Measurements from ENCODE around the gene BCLAF1. TPM values are rescaled to one million over a fixed set of nuclear protein-coding genes. Genes with fewer than 3 reads are reported as not detected.

The BCLAF1 gene
- total RNA-seq, 1 experiment from 2014 or later, result 159 TPM

- ChIA-PET CTCF (no interaction called here), RAD21 (ENCODE audit: low non-redundant PET in 1 of 2, low total read pairs in 2 of 2, uncharacterized antibody in 2 of 2, unreplicated experiment in 2 of 2) (no interaction called here), POLR2A (no interaction called here)
- H3K4me2 ChIP-seq (ENCODE audit: low read length), result no peak overlapping the region
- no peak overlapping the region for H3K9ac ChIP-seq (ENCODE audit: low read length)
- intact Hi-C loops (cut with micrococcal nuclease), result no loop called here
- H4K20me1 ChIP-seq (ENCODE audit: insufficient read depth), result no peaks in the 10 kb centered on the region
- H3K4me3 ChIP-seq (replicated peaks in 1 of 2; ENCODE audit: low read depth in 1 of 2, low read length in 2 of 2), result no peak overlapping the region
- no peak for TF ChIP-seq POLR2A (IDR thresholded peaks at IDR 0.05; ENCODE audit: borderline replicate concordance, extremely low read depth, insufficient read depth, insufficient read length)
- TF ChIP-seq REST (IDR thresholded peaks at IDR 0.05; ENCODE audit: low read depth), result no peak
- no peak for TF ChIP-seq ATF3 (IDR thresholded peaks at IDR 0.05)
- TF ChIP-seq EZH2 (IDR thresholded peaks at IDR 0.05), result no peak
- TF ChIP-seq CEBPB (IDR thresholded peaks at IDR 0.05; ENCODE audit: low read depth), result no peak
- TF ChIP-seq CBX3 (IDR thresholded peaks at IDR 0.05; ENCODE audit: low read depth), result no peak
- no peak for TF ChIP-seq POLR2AphosphoS5 (IDR thresholded peaks at IDR 0.05; ENCODE audit: low read depth, low read length)
- TF ChIP-seq MAX (IDR thresholded peaks at IDR 0.05), result no peak
- no peak for TF ChIP-seq CTCF (IDR thresholded peaks at IDR 0.05 in 2 of 3, conservative IDR thresholded peaks at IDR 0.05 in 1 of 3; ENCODE audit: borderline replicate concordance in 1 of 3, insufficient read depth in 1 of 3, low read depth in 2 of 3, low read length in 2 of 3)
- no peaks in the 10 kb centered on the region for H3K9me2 ChIP-seq (ENCODE audit: insufficient read depth)
- no peak overlapping the region for H3K27ac ChIP-seq (ENCODE audit: low read depth, low read length)
- ATAC-seq (no peak), DNase-seq (ENCODE audit: low read depth, low spot score) (no peak)
- BruUV-seq (replicated peaks), result no TSS peak
- H3K27me3 ChIP-seq (ENCODE audit: insufficient read depth, low read length), result no peaks in the 10 kb centered on the region
- H3K4me1 ChIP-seq (ENCODE audit: control insufficient read depth in 1 of 2, insufficient read depth in 2 of 2, low read length in 2 of 2), result no peaks in the 10 kb centered on the region
- no peaks in the 10 kb centered on the region for H3K79me2 ChIP-seq (ENCODE audit: insufficient read depth, low read length)
- H3K9me3 ChIP-seq (ENCODE audit: control insufficient read depth in 1 of 2, insufficient read depth in 1 of 2, low read depth in 1 of 2, low read length in 2 of 2), result no peaks in the 10 kb centered on the region
- no peak overlapping the region for H2AFZ ChIP-seq (ENCODE audit: low read depth, low read length, poor library complexity, severe bottlenecking)
- peaks cover 4 to 15% of the 10 kb centered on the region in 2 experiments; a peak in 2 of 4 replicates for H3K36me3 ChIP-seq (ENCODE audit: control insufficient read depth in 1 of 2, insufficient read depth in 2 of 2, low read length in 2 of 2)
Observed at GRCh38 chr6:136235233-136235564, 54.4 kb downstream of the BCLAF1 start.

Measured in HCT116 (cell line).